ENCODE measurements around the gene MEGF8.

Gene MEGF8

DNA sequence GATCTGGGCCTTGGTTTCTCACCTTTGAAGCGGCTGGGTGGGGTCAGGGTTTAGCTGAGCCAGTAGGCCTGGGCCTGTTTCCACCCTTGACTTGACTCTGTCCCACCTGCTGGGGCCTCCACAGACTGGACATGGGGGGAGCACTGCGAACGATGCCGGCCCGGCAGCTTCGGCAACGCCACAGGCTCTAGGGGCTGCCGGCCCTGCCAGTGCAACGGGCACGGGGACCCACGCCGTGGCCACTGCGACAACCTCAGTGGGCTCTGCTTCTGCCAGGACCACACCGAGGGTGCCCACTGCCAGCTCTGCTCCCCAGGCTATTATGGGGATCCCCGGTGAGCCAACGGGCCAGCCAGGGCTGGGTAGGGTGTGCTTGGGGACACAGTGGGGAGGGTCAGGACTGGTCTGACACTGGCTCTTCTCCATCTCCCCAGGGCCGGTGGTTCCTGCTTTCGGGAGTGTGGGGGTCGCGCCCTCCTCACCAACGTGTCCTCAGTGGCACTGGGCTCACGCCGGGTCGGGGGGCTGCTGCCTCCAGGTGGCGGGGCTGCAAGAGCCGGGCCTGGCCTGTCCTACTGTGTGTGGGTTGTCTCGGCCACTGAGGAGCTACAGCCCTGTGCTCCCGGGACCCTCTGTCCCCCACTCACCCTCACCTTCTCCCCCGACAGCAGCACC lies 28.0 kb downstream of the MEGF8 start:
- H3K9ac ChIP-seq (ENCODE audit: low read depth, low read length): no peak overlapping the region
- H3K27me3 ChIP-seq (ENCODE audit: insufficient read depth, low read length): no peaks in the 10 kb centered on the region
- H3K36me3 ChIP-seq (ENCODE audit: insufficient read depth, low read depth, low read length): peaks cover 18% of the 10 kb centered on the region
- no peaks in the 10 kb centered on the region for H3K4me1 ChIP-seq (ENCODE audit: insufficient read depth, low read length)
- H3K27ac ChIP-seq (ENCODE audit: low read length): no peak overlapping the region
- no peaks in the 10 kb centered on the region for H3K9me3 ChIP-seq (ENCODE audit: insufficient read depth, low read depth, low read length)
- H3K4me3 ChIP-seq (ENCODE audit: low read length): no peak overlapping the region

DNA sequence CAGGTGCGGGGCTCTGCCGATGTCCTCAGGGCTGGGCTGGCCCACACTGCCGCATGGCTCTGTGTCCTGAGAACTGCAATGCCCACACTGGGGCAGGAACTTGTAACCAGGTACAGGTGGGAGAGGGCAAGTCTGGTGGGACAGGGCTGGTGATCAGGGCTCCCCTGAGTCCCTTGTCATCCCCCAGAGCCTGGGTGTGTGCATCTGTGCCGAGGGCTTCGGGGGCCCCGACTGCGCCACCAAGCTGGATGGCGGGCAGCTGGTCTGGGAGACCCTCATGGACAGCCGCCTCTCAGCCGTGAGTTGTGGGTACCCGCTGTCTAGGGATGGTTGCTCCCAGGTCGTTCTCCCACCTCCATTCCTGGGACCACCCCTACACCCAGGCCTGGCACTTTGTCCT lies 30.5 kb downstream of the MEGF8 start:
- Histone ChIP-seq H3K4me3 (ENCODE audit: low read length) (no peak overlapping the region), H3K27ac (ENCODE audit: low read length) (no peak overlapping the region), H3K27me3 (ENCODE audit: insufficient read depth, low read length) (no peaks in the 10 kb centered on the region), H3K9me3 (ENCODE audit: insufficient read depth, low read depth, low read length) (no peaks in the 10 kb centered on the region), H3K4me1 (ENCODE audit: insufficient read depth, low read length) (no peaks in the 10 kb centered on the region), H3K9ac (ENCODE audit: low read depth, low read length) (no peak overlapping the region), H3K36me3 (ENCODE audit: insufficient read depth, low read depth, low read length) (peaks cover 18% of the 10 kb centered on the region)

- H3K27me3 ChIP-seq (ENCODE audit: insufficient read depth, low read length): no peaks in the 10 kb centered on the region
- H3K9me3 ChIP-seq (ENCODE audit: insufficient read depth, low read depth, low read length): no peaks in the 10 kb centered on the region
- H3K27ac ChIP-seq (ENCODE audit: low read length): no peak overlapping the region
- H3K4me3 ChIP-seq (ENCODE audit: low read length): no peak overlapping the region
- H3K9ac ChIP-seq (ENCODE audit: low read depth, low read length): no peak overlapping the region
- no peaks in the 10 kb centered on the region for H3K4me1 ChIP-seq (ENCODE audit: insufficient read depth, low read length)
- H3K36me3 ChIP-seq (ENCODE audit: insufficient read depth, low read depth, low read length): peaks cover 18% of the 10 kb centered on the region
These were observed 31.3 kb downstream of the MEGF8 start for GRCh38 chr19:42356686-42357085.

- Histone ChIP-seq H3K4me1 (ENCODE audit: insufficient read depth, low read length) (no peaks in the 10 kb centered on the region), H3K36me3 (ENCODE audit: insufficient read depth, low read depth, low read length) (peaks cover 18% of the 10 kb centered on the region), H3K9ac (ENCODE audit: low read depth, low read length) (no peak overlapping the region), H3K4me3 (ENCODE audit: low read length) (no peak overlapping the region), H3K27me3 (ENCODE audit: insufficient read depth, low read length) (no peaks in the 10 kb centered on the region), H3K9me3 (ENCODE audit: insufficient read depth, low read depth, low read length) (no peaks in the 10 kb centered on the region), H3K27ac (ENCODE audit: low read length) (no peak overlapping the region)
These were observed 31.9 kb downstream of the MEGF8 start for GRCh38 chr19:42357290-42357689.

GRCh38 chr19:42360787-42361544 lies 35.5 kb downstream of the MEGF8 start:
- Histone ChIP-seq H3K4me1 (ENCODE audit: insufficient read depth, low read length) (no peaks in the 10 kb centered on the region), H3K27ac (ENCODE audit: low read length) (no peak overlapping the region), H3K27me3 (ENCODE audit: insufficient read depth, low read length) (no peaks in the 10 kb centered on the region), H3K36me3 (ENCODE audit: insufficient read depth, low read depth, low read length) (peaks cover 30% of the 10 kb centered on the region), H3K9me3 (ENCODE audit: insufficient read depth, low read depth, low read length) (peaks cover 7% of the 10 kb centered on the region; the same call in 1 of the 2 replicates), H3K9ac (ENCODE audit: low read depth, low read length) (no peak overlapping the region), H3K4me3 (ENCODE audit: low read length) (no peak overlapping the region)

DNA sequence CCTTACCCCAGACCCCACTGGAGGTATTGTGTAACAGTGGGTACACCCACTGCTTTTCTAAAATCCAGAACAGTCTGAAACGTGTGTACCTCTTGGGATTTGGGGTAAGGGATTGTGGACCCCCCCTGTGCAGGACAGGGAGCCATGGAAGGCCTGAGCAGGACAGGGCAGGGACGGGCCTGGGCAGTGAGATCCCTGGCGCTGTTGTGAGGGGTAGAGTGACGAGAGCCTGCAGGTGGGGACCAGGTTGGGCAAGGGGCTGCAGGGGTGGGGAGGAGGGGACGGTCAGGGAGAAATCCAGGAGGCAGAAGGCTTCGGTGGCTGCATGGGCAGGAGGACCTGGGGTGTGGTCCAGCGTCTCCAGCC lies 36.1 kb downstream of the MEGF8 start:
- H3K36me3 ChIP-seq (ENCODE audit: insufficient read depth, low read depth, low read length): peaks cover 24% of the 10 kb centered on the region
- H3K9me3 ChIP-seq (ENCODE audit: insufficient read depth, low read depth, low read length): peaks cover 7% of the 10 kb centered on the region; the same call in 1 of the 2 replicates
- no peaks in the 10 kb centered on the region for H3K27me3 ChIP-seq (ENCODE audit: insufficient read depth, low read length)
- H3K27ac ChIP-seq (ENCODE audit: low read length): no peak overlapping the region
- H3K4me3 ChIP-seq (ENCODE audit: low read length): no peak overlapping the region
- H3K4me1 ChIP-seq (ENCODE audit: insufficient read depth, low read length): no peaks in the 10 kb centered on the region
- no peak overlapping the region for H3K9ac ChIP-seq (ENCODE audit: low read depth, low read length)

DNA sequence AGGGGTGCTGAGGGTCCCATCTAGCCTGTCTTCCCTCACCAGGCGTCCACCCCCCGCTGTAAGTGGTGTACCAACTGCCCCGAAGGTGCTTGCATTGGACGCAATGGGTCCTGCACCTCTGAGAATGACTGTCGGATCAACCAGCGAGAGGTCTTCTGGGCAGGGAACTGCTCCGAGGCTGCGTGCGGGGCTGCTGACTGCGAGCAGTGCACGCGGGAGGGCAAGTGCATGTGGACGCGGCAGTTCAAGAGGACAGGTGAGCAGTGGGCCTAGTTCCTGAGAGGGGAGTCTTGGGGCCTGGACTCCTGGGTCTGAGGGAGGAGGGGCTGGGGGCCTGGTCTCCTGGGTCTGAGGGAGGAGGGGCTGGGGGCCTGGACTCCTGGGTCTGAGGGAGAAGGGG lies 36.9 kb downstream of the MEGF8 start:
- H3K4me3 ChIP-seq (ENCODE audit: low read length): no peak overlapping the region
- no peaks in the 10 kb centered on the region for H3K27me3 ChIP-seq (ENCODE audit: insufficient read depth, low read length)
- no peaks in the 10 kb centered on the region for H3K4me1 ChIP-seq (ENCODE audit: insufficient read depth, low read length)
- H3K9ac ChIP-seq (ENCODE audit: low read depth, low read length): no peak overlapping the region
- no peak overlapping the region for H3K27ac ChIP-seq (ENCODE audit: low read length)
- peaks cover 17% of the 10 kb centered on the region for H3K36me3 ChIP-seq (ENCODE audit: insufficient read depth, low read depth, low read length)
- peaks cover 7% of the 10 kb centered on the region; the same call in 1 of the 2 replicates for H3K9me3 ChIP-seq (ENCODE audit: insufficient read depth, low read depth, low read length)

GRCh38 chr19:42362891-42363440 lies 37.5 kb downstream of the MEGF8 start:
- H3K4me3 ChIP-seq (ENCODE audit: low read length): no peak overlapping the region
- no peaks in the 10 kb centered on the region for H3K27me3 ChIP-seq (ENCODE audit: insufficient read depth, low read length)
- H3K4me1 ChIP-seq (ENCODE audit: insufficient read depth, low read length): no peaks in the 10 kb centered on the region
- H3K9me3 ChIP-seq (ENCODE audit: insufficient read depth, low read depth, low read length): peaks cover 7% of the 10 kb centered on the region
- no peak overlapping the region for H3K27ac ChIP-seq (ENCODE audit: low read length)
- H3K36me3 ChIP-seq (ENCODE audit: insufficient read depth, low read depth, low read length): peaks cover 17% of the 10 kb centered on the region
- no peak overlapping the region for H3K9ac ChIP-seq (ENCODE audit: low read depth, low read length)

- peaks cover 7% of the 10 kb centered on the region for H3K9me3 ChIP-seq (ENCODE audit: insufficient read depth, low read depth, low read length)
- no peaks in the 10 kb centered on the region for H3K4me1 ChIP-seq (ENCODE audit: insufficient read depth, low read length)
- no peaks in the 10 kb centered on the region for H3K27me3 ChIP-seq (ENCODE audit: insufficient read depth, low read length)
- H3K9ac ChIP-seq (ENCODE audit: low read depth, low read length): no peak overlapping the region
- H3K27ac ChIP-seq (ENCODE audit: low read length): no peak overlapping the region
- peaks cover 17% of the 10 kb centered on the region for H3K36me3 ChIP-seq (ENCODE audit: insufficient read depth, low read depth, low read length)
- no peak overlapping the region for H3K4me3 ChIP-seq (ENCODE audit: low read length)
These were observed 38.3 kb downstream of the MEGF8 start for GRCh38 chr19:42363614-42364346.

- Histone ChIP-seq H3K36me3 (ENCODE audit: insufficient read depth, low read depth, low read length) (peaks cover 21% of the 10 kb centered on the region), H3K27me3 (ENCODE audit: insufficient read depth, low read length) (no peaks in the 10 kb centered on the region), H3K4me3 (ENCODE audit: low read length) (no peak overlapping the region), H3K9me3 (ENCODE audit: insufficient read depth, low read depth, low read length) (peaks cover 7% of the 10 kb centered on the region), H3K4me1 (ENCODE audit: insufficient read depth, low read length) (peaks cover 4% of the 10 kb centered on the region; the same call in 1 of the 2 replicates), H3K27ac (ENCODE audit: low read length) (no peak overlapping the region), H3K9ac (ENCODE audit: low read depth, low read length) (no peak overlapping the region)
These were observed 41.2 kb downstream of the MEGF8 start for GRCh38 chr19:42366673-42367072.

DNA sequence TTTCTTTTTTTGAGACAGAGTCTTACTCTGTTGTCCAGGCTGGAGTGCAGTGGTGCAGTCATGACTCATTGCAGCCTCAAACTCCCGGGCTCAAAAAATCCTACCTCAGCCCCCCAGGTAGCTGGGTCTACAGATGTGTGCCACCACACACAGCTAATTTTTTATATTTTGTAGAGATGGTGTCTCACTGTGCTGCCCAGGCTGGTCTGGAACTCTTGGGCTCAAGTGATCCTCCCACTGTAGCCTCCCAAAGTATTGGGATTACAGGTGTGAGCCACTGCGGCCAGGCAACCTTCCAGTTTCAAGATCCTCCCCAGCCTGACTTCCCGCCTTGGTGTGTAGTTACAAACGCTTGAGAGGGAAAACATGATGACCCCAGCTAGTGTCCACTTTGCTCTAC lies 42.5 kb downstream of the MEGF8 start:
- H3K9me3 ChIP-seq (ENCODE audit: insufficient read depth, low read depth, low read length): peaks cover 7% of the 10 kb centered on the region
- no peaks in the 10 kb centered on the region for H3K27me3 ChIP-seq (ENCODE audit: insufficient read depth, low read length)
- H3K9ac ChIP-seq (ENCODE audit: low read depth, low read length): no peak overlapping the region
- H3K36me3 ChIP-seq (ENCODE audit: insufficient read depth, low read depth, low read length): peaks cover 20% of the 10 kb centered on the region
- no peak overlapping the region for H3K4me3 ChIP-seq (ENCODE audit: low read length)
- H3K4me1 ChIP-seq (ENCODE audit: insufficient read depth, low read length): peaks cover 4% of the 10 kb centered on the region; the same call in 1 of the 2 replicates
- H3K27ac ChIP-seq (ENCODE audit: low read length): no peak overlapping the region

Data from iPS-20b (cell line).